A549 treated with CpdA at 1 μM for 4 hours (cell line): Measurements from ENCODE around the gene ZNF678. TPM values are rescaled to one million over a fixed set of nuclear protein-coding genes. Genes with fewer than 3 reads are reported as not detected.

Source experiments
- total RNA-seq: library from RNA; stranded (reverse); fragments of 200-300 nt; extraction: Qiagen RNA extraction; gene quantifications from 5 replicates; pipeline ENCODE4 v1.2.3, GENCODE V29; 2022; ENCODE audit warnings: low read depth

Gene ZNF678
- 1.1 to 2.2 TPM (median 1.7 TPM) in 5 replicates for total RNA-seq

DNA sequence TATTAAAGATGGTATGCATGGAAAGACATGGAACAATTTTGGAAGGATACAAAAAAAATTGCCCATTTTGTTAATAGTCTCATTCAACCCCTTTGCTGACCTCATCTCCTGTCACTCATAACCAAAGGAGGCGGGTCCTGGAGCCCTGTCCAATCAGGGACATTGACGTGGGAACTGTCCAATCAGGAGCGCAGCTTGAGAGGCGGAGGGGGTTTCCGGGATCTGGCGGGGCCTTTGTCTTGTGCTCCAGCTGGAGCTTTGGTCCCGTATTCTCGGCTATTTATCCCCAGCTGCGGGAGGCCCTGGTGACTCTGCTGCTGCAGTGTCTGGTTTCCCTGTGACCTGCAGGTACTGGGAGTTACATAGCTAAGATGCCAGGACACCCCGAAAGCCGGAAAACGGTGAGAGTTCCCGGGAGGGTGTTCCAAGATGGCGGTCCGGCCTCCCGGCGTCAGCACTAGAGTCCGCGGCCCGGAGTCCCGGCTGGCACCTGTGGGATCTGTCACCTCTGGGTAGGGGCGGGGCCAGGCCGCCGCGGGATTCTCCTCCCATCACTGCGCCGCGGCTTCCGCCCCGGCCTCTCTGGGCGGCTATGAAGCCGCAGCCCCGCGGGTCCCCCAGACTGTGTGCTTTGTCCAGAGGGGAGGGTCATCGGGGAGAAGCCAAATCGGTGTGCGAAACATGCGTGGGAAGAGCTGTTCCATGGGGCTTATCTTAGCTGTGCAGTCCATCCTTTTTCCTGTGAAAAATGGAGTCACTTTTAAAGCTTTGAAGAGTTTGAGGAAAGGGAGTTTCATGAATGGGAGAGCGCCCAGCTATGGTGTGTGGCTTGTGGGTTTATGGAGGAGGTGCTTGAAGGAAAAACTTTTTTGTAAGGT, at the start of gene ZNF678:
ZNF678 (plus strand) TSS at position 233 of the 878 bp plus-strand sequence. CDS start 87,436 bp downstream, outside the sequence.

Other genes with a start within 250 kb of the ZNF678 start
- 8.8 to 12.5 TPM (median 10.6 TPM) in 5 replicates for gene CDC42BPA, start 245.1 kb upstream of the ZNF678 start, total RNA-seq
- 23.6 to 29.8 TPM (median 28.2 TPM) in 5 replicates for gene JMJD4, start 171.7 kb downstream of the ZNF678 start, total RNA-seq
- gene SNAP47, start 171.9 kb downstream of the ZNF678 start, total RNA-seq, result 24.9 to 32.5 TPM (median 30.1 TPM) in 5 replicates